H9 (cell line): Measurements from ENCODE around the gene MROH7. TPM values are rescaled to one million over a fixed set of nuclear protein-coding genes. Genes with fewer than 3 reads are reported as not detected.

Source experiments
- DNase-seq: peaks from one replicate; pipeline ENCODE4 v3.0.0-alpha.2; 2017
- H2AFZ ChIP-seq: one replicate; pipeline ENCODE4 v1.6.1; 2013; ENCODE audit warnings: mild to moderate bottlenecking, low read length, control low read depth, moderate library complexity
- H2AK5ac ChIP-seq: 2 replicates; pipeline ENCODE4 v1.6.1; 2013; ENCODE audit warnings: low read length, control low read depth, mixed read lengths; ENCODE audit not compliant: insufficient read length
- H2BK120ac ChIP-seq: one replicate; pipeline ENCODE4 v1.6.1; 2013; ENCODE audit warnings: low read depth, mild to moderate bottlenecking, low read length, control low read depth, inconsistent platforms; ENCODE audit not compliant: poor library complexity, severe bottlenecking
- H2BK12ac ChIP-seq: 2 replicates; pipeline ENCODE4 v1.6.1; 2013; ENCODE audit warnings: low read length, control low read depth, mixed read lengths, low read depth; ENCODE audit not compliant: insufficient read length
- H2BK15ac ChIP-seq: 2 replicates; pipeline ENCODE4 v1.6.1; 2013; ENCODE audit warnings: low read depth, low read length, control low read depth
- H2BK20ac ChIP-seq: one replicate; pipeline ENCODE4 v1.6.1; 2013; ENCODE audit warnings: low read depth, mild to moderate bottlenecking, low read length, control low read depth, inconsistent platforms; ENCODE audit not compliant: poor library complexity, severe bottlenecking
- H2BK5ac ChIP-seq: 2 replicates; pipeline ENCODE4 v1.6.1; 2013; ENCODE audit warnings: low read length, control low read depth, mixed read lengths; ENCODE audit not compliant: insufficient read length
- H3K14ac ChIP-seq: 2 replicates; pipeline ENCODE4 v1.6.1; 2013; ENCODE audit warnings: low read length, control low read depth; ENCODE audit not compliant: insufficient read depth
- H3K18ac ChIP-seq: 2 replicates; pipeline ENCODE4 v1.6.1; 2013; ENCODE audit warnings: low read depth, mild to moderate bottlenecking, mixed read lengths, low read length, control low read depth; ENCODE audit not compliant: insufficient read length
- H3K23ac ChIP-seq: 2 replicates; pipeline ENCODE4 v1.6.1; 2013; ENCODE audit warnings: low read length, control low read depth, mixed read lengths, low read depth; ENCODE audit not compliant: insufficient read length
- H3K23me2 ChIP-seq: 2 replicates; pipeline ENCODE4 v1.6.1; 2013; ENCODE audit warnings: low read depth, mild to moderate bottlenecking, mixed read lengths, low read length, control low read depth; ENCODE audit not compliant: insufficient read length, poor library complexity, severe bottlenecking
- H3K27ac ChIP-seq: 2 replicates; pipeline ENCODE4 v1.5.1; 2013; ENCODE audit warnings: low read length, control low read depth, mixed read lengths, low read depth; ENCODE audit not compliant: insufficient read length
- H3K27me3 ChIP-seq: 2 replicates; pipeline ENCODE4 v1.6.1; 2013; ENCODE audit warnings: low read length, control low read depth, inconsistent platforms; ENCODE audit not compliant: insufficient read depth
- H3K4ac ChIP-seq: 2 replicates; pipeline ENCODE4 v1.6.1; 2013; ENCODE audit warnings: low read depth, mild to moderate bottlenecking, control low read depth, inconsistent platforms, low read length, moderate library complexity
- H3K4me1 ChIP-seq: 2 replicates; pipeline ENCODE4 v1.6.1; 2013; ENCODE audit warnings: low read length, control low read depth, inconsistent platforms; ENCODE audit not compliant: insufficient read depth
- H3K4me2 ChIP-seq: 2 replicates; pipeline ENCODE4 v1.6.1; 2013; ENCODE audit warnings: low read length, control low read depth, mixed read lengths; ENCODE audit not compliant: insufficient read length, insufficient read depth
- H3K56ac ChIP-seq: 2 replicates; pipeline ENCODE4 v1.6.1; 2013; ENCODE audit warnings: low read depth, mild to moderate bottlenecking, mixed read lengths, low read length, control low read depth; ENCODE audit not compliant: insufficient read length
- H3K79me1 ChIP-seq: 2 replicates; pipeline ENCODE4 v1.6.1; 2013; ENCODE audit warnings: low read depth, mild to moderate bottlenecking, moderate library complexity, low read length, control low read depth, inconsistent platforms; ENCODE audit not compliant: insufficient read depth, poor library complexity, severe bottlenecking
- H3K79me2 ChIP-seq: 2 replicates; pipeline ENCODE4 v1.6.1; 2013; ENCODE audit warnings: low read length, control low read depth, inconsistent platforms; ENCODE audit not compliant: insufficient read depth
- H3K9ac ChIP-seq: 2 replicates; pipeline ENCODE4 v1.6.1; 2013; ENCODE audit warnings: low read length, control low read depth, mixed read lengths; ENCODE audit not compliant: insufficient read length; ENCODE audit errors: extremely low read depth
- H3K9me3 ChIP-seq: one replicate; pipeline ENCODE4 v1.6.1; 2013; ENCODE audit warnings: low read depth, low read length, inconsistent platforms; ENCODE audit not compliant: control insufficient read depth
- H3T11ph ChIP-seq: one replicate; pipeline ENCODE4 v1.6.1; 2013; ENCODE audit warnings: mild to moderate bottlenecking, low read length, control low read depth, inconsistent platforms
- H4K20me1 ChIP-seq: one replicate; pipeline ENCODE4 v1.6.1; 2013; ENCODE audit not compliant: control insufficient read depth, insufficient read length, insufficient read depth
- H4K5ac ChIP-seq: 2 replicates; pipeline ENCODE4 v1.6.1; 2013; ENCODE audit warnings: low read depth, mild to moderate bottlenecking, mixed read lengths, low read length, control low read depth; ENCODE audit not compliant: insufficient read length
- H4K8ac ChIP-seq: replicated peaks from 2 replicates; pipeline ENCODE4 v1.6.1; 2013; ENCODE audit warnings: low read length, control low read depth, mixed read lengths, low read depth; ENCODE audit not compliant: insufficient read length
- H4K91ac ChIP-seq: 2 replicates; pipeline ENCODE4 v1.6.1; 2013; ENCODE audit warnings: low read depth, mild to moderate bottlenecking, moderate library complexity, mixed read lengths, low read length, control low read depth; ENCODE audit not compliant: insufficient read length
- H3K27ac Mint-ChIP-seq, 3 experiments: 2 replicates in 2 of 3; 3 replicates in 1 of 3; pipeline ENCODE4 v1.8.0; 2020 to 2021; ENCODE audit warnings: mixed read lengths in 3 of 3, mild to moderate bottlenecking in 1 of 3, moderate library complexity in 1 of 3
- H3K27me3 Mint-ChIP-seq: 2 replicates; pipeline ENCODE4 v1.8.0; 2021; ENCODE audit warnings: low read depth, mild to moderate bottlenecking, moderate library complexity, mixed read lengths
- H3K36me3 Mint-ChIP-seq, 3 experiments: 2 replicates in 2 of 3; 3 replicates in 1 of 3; pipeline ENCODE4 v1.8.0; 2020 to 2021; ENCODE audit warnings: low read depth in 3 of 3, mixed read lengths in 3 of 3; ENCODE audit not compliant: insufficient read depth in 1 of 3
- H3K4me1 Mint-ChIP-seq, 2 experiments: 2 replicates each; pipeline ENCODE4 v1.8.0; 2020; ENCODE audit warnings: mixed read lengths in 2 of 2
- H3K4me3 Mint-ChIP-seq, 2 experiments: 2 replicates in 1 of 2; 3 replicates in 1 of 2; pipeline ENCODE4 v1.8.0; 2020 to 2021; ENCODE audit warnings: mild to moderate bottlenecking in 2 of 2, mixed read lengths in 2 of 2, moderate library complexity in 1 of 2
- H3K9me3 Mint-ChIP-seq, 2 experiments: 2 replicates in 1 of 2; 3 replicates in 1 of 2; pipeline ENCODE4 v1.8.0; 2020; ENCODE audit warnings: mild to moderate bottlenecking in 2 of 2, mixed read lengths in 2 of 2, moderate library complexity in 1 of 2
- WGBS: extraction: QIAGEN DNeasy Blood & Tissue Kit; methylation state at CpG from one replicate; pipeline ENCODE4 v1.1.7; 2013; ENCODE audit warnings: missing lambda C conversion rate, low lambda C conversion rate, mixed read lengths; ENCODE audit not compliant: insufficient read length; ENCODE audit errors: extremely low coverage; 5-methylcytosine and 5-hydroxymethylcytosine counted together
- total RNA-seq: library from RNA; stranded (reverse); gene quantifications from 2 replicates; pipeline ENCODE4 v1.2.1, GENCODE V29; 2021
- TF ChIP-seq, protein P1 (sequence below): fragments of 200-600 bp; sonication (generic); conservative IDR thresholded peaks from 3 replicates; pipeline ENCODE4 v1.8.0; 2021; ENCODE audit warnings: antibody characterized with exemption, mild to moderate bottlenecking

MROH7 gene
- total RNA-seq, 1 experiment from 2014 or later: 0.09 TPM

GRCh38 chr1:54757833-54758232, 116.2 kb downstream of the MROH7 start:
- Histone ChIP-seq H3K27ac (no peak overlapping the region), H3K14ac (no peak overlapping the region)
- H3K4me1 Mint-ChIP-seq: peaks cover 12 to 13% of the 10 kb centered on the region in 2 experiments

More at GRCh38 chr1:54757833-54758232, 116.2 kb downstream of the MROH7 start:
- Histone ChIP-seq H3K4me1 (no peaks in the 10 kb centered on the region), H3K23ac (no peak overlapping the region), H2BK20ac (no peak overlapping the region), H3K4me2 (no peak overlapping the region), H3K27me3 (no peaks in the 10 kb centered on the region), H2BK12ac (no peak overlapping the region), H2BK120ac (no peak overlapping the region), H3K9ac (no peak overlapping the region), H4K20me1 (peaks cover 3% of the 10 kb centered on the region), H4K91ac (no peak overlapping the region), H4K8ac (no peak overlapping the region), H2AK5ac (no peak overlapping the region), H2BK15ac (no peak overlapping the region), H3K4ac (no peak overlapping the region), H2BK5ac (no peak overlapping the region), H3K79me2 (no peaks in the 10 kb centered on the region), H3K18ac (no peak overlapping the region), H3T11ph (no peak overlapping the region), H3K23me2 (no peaks in the 10 kb centered on the region), H4K5ac (no peak overlapping the region), H3K56ac (no peak overlapping the region), H3K9me3 (no peaks in the 10 kb centered on the region), H3K79me1 (no peaks in the 10 kb centered on the region), H2AFZ (no peak overlapping the region)
- Mint-ChIP-seq H3K9me3 (no peaks in the 10 kb centered on the region), H3K4me3 (no peak overlapping the region), H3K27ac (no peak overlapping the region), H3K27me3 (no peaks in the 10 kb centered on the region), H3K36me3 (peaks cover 4 to 32% (median 20%) of the 10 kb centered on the region in 3 experiments; a peak in 4 of 7 replicates)
- DNase-seq: no peak
- WGBS: no CpG with 5 or more reads among the region's 9 CpGs
- TF ChIP-seq, protein P1, sequence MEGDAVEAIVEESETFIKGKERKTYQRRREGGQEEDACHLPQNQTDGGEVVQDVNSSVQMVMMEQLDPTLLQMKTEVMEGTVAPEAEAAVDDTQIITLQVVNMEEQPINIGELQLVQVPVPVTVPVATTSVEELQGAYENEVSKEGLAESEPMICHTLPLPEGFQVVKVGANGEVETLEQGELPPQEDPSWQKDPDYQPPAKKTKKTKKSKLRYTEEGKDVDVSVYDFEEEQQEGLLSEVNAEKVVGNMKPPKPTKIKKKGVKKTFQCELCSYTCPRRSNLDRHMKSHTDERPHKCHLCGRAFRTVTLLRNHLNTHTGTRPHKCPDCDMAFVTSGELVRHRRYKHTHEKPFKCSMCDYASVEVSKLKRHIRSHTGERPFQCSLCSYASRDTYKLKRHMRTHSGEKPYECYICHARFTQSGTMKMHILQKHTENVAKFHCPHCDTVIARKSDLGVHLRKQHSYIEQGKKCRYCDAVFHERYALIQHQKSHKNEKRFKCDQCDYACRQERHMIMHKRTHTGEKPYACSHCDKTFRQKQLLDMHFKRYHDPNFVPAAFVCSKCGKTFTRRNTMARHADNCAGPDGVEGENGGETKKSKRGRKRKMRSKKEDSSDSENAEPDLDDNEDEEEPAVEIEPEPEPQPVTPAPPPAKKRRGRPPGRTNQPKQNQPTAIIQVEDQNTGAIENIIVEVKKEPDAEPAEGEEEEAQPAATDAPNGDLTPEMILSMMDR: no peak
